Activated CD4-positive, CD25-positive, alpha-beta regulatory T cell (primary cell): ENCODE results near the gene PDF.

Experiments used
- DNase-seq, 4 experiments: peaks; one replicate each; lab custom pipeline; 2025; lab: John Stamatoyannopoulos, UW

The PDF gene

DNA sequence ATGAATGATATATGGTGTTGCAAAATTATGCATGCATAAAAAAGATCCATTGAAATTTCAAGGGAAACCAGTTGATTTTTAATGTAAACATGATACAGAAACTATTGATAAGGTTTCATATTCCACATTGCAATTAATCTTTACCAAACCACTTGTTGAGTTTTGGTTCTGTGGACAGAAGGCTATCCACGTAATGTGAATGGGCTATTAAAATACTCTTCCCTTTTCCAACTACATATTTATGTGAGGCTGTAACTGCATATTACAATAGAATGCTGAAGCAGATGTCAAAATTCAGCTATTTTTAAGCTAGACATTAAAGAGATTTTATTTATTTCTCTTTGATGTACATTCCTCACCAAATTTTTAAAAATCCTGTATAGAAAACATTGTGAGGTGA lies 53.0 kb downstream of the PDF start:
- no peak for DNase-seq
